Measurements from ENCODE around the gene KISS1. TPM values are rescaled to one million over a fixed set of nuclear protein-coding genes. Genes with fewer than 3 reads are reported as not detected.

Gene KISS1
- total RNA-seq, result not detected in 2 replicates

GRCh38 chr1:204196068-204196795 lies at the start of gene KISS1:
Gene KISS1, minus strand, starts transcription at chr1:204196491. Its CDS starts 3,615 bp downstream, at chr1:204192876.

GRCh38 chr1:204213668-204214662 lies 17.7 kb upstream of the KISS1 start, which contains the start of gene GOLT1A:
Gene GOLT1A, minus strand, starts transcription at chr1:204213988. Its CDS starts 82 bp downstream, at chr1:204213906.

GRCh38 chr1:204166219-204166618 lies 30.1 kb downstream of the KISS1 start, which contains the start of gene REN:
Gene REN, minus strand, starts transcription at chr1:204166337. Its CDS starts 44 bp downstream, at chr1:204166293.

GRCh38 chr1:204151552-204152309 lies 44.6 kb downstream of the KISS1 start, which contains the start of gene ETNK2:
Gene ETNK2, minus strand, starts transcription at chr1:204152044. Its CDS starts 192 bp downstream, at chr1:204151852.

Other genes starting within 250 kb of the KISS1 start
- gene SOX13, start 123.4 kb downstream of the KISS1 start, total RNA-seq, result 24.6 and 39.5 TPM in 2 replicates
- gene ETNK2, start 44.4 kb downstream of the KISS1 start, total RNA-seq, result 16.8 and 30.4 TPM in 2 replicates
- 0.10 and 0.33 TPM in 2 replicates for gene REN, start 30.2 kb downstream of the KISS1 start, total RNA-seq
- gene GOLT1A, start 17.5 kb upstream of the KISS1 start, total RNA-seq, result not detected in 2 replicates
- 3.6 and 13.9 TPM in 2 replicates for gene PLEKHA6, start 163.4 kb upstream of the KISS1 start, total RNA-seq
- 35.3 and 39.7 TPM in 2 replicates for gene PPP1R15B, start 215.3 kb upstream of the KISS1 start, total RNA-seq

Data from vein endothelial cell (primary cell).